GM19395 (cell line): ENCODE results near the gene PLXNA4.
"Not testable (repeated sequence)": the region's sequence is repeated elsewhere in the genome, so short reads cannot be mapped to it uniquely, and the experiment has no call there.

ENCODE experiments used
- ATAC-seq: cut with Tn5 transposase; IDR thresholded peaks from one replicate; pipeline ENCODE4 v1.9.1; 2021; ENCODE audit warnings: mild to moderate bottlenecking, moderate library complexity; ENCODE audit not compliant: unreplicated experiment

PLXNA4 gene

GRCh38 chr7:132575982-132576720 is at the start of gene PLXNA4:
TSS of gene PLXNA4 (minus strand) at chr7:132576470. CDS start at chr7:132508693, 67,777 bp downstream.
- ATAC-seq: no peak

GRCh38 chr7:132625651-132626050 is 49.4 kb upstream of the PLXNA4 start:
- ATAC-seq: no peak

DNA sequence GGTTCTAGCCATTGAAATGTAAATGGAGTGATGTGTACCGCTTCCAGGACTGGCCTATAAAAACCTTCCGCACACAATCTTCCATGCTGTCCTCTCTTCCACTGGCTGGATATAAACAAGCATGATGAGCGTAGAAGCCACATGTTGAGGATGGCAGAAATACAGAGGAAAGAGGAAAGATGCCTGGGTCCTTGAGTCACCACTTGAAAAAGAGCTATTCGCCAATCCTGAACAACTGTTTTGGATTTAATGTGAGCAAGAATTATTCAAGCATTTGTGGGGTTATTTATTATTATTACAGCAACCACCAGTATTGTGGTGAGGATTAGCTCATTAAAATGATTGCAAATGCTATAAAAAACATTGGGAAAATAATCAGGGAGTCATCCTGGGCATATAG is 45.8 kb upstream of the PLXNA4 start:
- ATAC-seq: no peak

DNA sequence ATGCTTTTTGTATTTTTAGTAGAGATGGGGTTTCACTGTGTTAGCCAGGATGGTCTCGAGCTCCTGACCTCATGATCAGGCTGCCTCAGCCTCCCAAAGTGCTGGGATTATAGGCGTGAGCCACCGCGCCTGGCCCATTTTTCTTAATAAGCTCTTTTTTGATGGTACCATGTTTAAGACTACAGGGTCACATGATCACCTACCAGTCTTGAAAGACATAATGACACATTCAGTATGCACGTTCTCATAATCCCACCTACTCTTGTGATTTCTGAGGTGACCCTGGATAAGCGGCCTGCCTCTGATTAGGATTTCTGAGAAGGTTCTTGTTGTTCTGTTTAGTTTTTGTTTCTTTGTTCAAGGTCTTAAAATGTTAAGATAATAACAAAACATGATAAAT is 43.7 kb upstream of the PLXNA4 start:
- ATAC-seq: no peak

- no peak for ATAC-seq
Measured at GRCh38 chr7:132618956-132619305, 42.7 kb upstream of the PLXNA4 start.

- ATAC-seq: no peak
Measured at GRCh38 chr7:132618271-132618955, 42.1 kb upstream of the PLXNA4 start.

- no peak for ATAC-seq
Measured at GRCh38 chr7:132614428-132615318, 38.4 kb upstream of the PLXNA4 start.

GRCh38 chr7:132613737-132614136 is 37.5 kb upstream of the PLXNA4 start:
- ATAC-seq: no peak

DNA sequence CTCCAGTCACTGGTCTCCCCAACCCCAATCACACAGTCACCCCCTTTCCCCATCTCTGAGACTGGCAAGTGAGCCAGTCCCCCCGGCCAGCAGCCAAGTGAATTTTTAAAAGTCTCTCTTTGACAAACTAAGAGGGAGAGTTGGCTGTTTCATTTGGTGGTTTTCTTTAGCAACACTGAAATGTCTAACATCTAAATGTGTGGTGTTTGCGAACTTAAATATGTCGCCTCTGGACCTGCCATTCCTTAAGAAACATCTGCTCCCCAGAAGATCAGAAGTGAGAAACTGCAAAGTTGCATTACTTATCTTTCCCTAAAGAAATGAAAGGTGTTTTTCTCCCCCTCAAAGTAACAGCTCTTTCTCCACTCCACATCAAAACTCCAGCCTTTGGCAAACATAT is 34.7 kb upstream of the PLXNA4 start:
- ATAC-seq: no peak

DNA sequence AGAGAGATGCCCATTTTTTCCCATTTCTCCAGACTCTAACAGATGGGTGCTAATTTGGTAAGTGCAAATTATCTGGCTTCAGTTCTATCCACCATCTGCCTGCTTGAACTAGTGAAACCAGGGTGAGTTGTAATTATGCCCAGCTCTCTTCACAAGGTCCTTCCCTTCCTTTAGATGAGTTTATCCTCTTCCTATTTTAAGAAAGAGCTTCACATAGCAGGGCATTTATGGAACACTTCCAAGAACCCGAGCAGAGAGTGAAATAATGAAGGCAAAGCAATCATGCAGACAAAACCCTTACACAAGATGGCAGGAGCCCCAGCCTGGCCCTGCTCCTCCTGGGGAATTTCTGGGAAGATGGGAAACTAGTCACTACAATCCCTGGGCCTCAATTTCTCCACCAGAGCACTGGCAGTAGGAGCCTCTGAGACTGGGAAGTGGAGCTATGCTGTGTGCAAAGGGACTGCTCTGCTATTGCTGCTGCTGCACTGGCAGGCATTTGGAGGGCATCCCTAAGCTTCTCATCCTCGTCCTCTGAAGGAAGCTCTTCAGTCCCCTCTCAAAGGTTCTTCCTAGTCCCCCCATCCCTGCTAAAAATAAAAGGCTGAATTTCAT is 33.7 kb upstream of the PLXNA4 start:
- no peak for ATAC-seq

- ATAC-seq: no peak
Measured at GRCh38 chr7:132609222-132609621, 33.0 kb upstream of the PLXNA4 start.

GRCh38 chr7:132608523-132608922 is 32.3 kb upstream of the PLXNA4 start:
- ATAC-seq: no peak

- no peak for ATAC-seq
Measured at GRCh38 chr7:132607656-132608055, 31.4 kb upstream of the PLXNA4 start.

DNA sequence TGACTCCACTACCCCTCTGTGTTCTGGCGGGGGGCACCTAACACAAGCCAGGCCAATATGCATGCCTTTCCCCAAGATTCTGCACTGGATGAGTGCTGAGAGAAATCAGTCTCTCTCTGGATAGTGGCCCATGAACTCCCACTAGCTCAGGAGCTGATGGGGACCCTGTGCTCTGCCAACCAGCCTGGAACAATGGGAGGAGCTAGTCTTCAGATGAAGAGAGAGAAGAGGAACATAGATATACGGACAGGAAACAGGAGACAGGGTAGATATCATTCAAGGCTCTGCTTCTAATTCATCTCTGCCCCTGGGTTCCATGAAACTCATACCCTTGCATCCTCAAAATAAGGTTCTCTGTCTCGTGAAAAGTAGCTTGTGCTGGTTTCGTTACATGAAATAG is 27.9 kb upstream of the PLXNA4 start:
- ATAC-seq: no peak

GRCh38 chr7:132603220-132603833 is 27.1 kb upstream of the PLXNA4 start:
- no peak for ATAC-seq

- no peak for ATAC-seq
Measured at GRCh38 chr7:132601783-132602182, 25.5 kb upstream of the PLXNA4 start.

GRCh38 chr7:132596588-132596987 is 20.3 kb upstream of the PLXNA4 start:
- ATAC-seq: no peak

DNA sequence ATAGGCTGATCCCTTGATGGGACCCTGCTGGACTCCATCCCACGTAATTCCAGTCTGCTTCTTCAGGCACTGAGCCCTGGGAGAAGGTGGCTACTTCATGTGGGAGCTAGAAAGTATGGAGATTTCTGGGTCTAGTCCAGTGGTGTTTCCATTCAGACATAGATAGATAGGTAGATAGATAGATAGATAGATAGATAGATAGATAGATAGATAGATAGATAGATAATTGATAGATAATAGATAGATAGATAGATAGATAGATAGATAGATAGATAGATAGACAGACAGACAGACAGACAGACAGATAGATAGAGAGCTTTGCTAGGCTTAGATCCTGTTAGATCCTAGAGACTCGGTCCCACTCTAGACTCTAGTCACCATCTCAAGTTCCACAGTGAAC is 18.5 kb upstream of the PLXNA4 start:
- not testable (repeated sequence) for ATAC-seq

DNA sequence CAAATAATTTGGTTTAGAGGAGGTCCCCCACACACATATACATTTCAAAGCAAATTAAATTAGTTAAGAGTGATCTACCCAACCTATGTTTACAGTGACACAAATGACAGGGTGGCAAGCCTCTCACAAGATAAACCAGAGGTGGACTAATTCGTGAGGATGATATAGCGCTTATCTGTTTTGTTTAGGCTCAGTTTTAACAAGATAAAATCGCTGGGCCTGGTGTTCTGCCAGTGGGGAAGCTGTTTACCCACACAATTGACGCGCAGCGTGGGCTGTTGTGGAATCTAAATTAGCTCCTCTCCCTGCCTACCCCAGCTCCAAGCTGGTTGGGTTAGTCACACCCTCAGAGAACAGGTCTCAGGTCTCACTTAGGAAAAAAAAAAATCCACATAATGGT is 16.7 kb upstream of the PLXNA4 start:
- no peak for ATAC-seq

DNA sequence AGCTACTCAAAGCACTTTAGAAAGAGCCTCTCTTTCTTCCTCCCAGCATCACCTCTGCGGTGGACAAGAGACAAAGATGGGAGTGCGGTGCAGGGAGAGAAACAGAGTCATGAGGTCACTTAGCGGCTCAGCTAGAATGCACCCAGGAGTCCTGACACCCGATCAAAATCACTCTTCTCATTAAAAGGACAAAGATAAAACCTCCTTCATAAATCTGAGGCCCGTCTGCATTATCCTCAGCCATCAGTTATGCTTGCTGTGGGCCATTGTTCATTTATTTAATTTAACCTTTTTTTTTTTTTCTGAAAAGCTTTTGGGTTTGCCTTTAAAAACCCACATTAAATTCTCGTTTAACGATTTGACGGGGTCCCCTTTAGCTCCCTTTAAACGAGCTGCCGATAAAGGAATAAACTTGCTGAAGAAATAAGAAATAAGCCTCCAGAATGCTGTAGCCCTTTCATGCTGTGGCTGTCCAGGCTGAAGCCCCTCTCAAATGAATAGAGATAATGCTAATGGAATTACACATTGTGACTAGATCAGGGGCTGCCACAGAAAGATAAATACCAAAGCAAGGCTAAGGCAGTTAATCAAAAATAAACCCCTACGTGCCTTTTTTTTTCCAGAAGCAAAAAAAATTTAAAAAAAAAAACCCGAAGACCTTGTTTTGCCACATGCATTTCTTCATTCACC is 16.1 kb upstream of the PLXNA4 start:
- no peak for ATAC-seq
